ENCODE data around the gene PKM.
"Not testable (repeated sequence)": the region's sequence is repeated elsewhere in the genome, so short reads cannot be mapped to it uniquely, and the experiment has no call there.

PKM gene

DNA sequence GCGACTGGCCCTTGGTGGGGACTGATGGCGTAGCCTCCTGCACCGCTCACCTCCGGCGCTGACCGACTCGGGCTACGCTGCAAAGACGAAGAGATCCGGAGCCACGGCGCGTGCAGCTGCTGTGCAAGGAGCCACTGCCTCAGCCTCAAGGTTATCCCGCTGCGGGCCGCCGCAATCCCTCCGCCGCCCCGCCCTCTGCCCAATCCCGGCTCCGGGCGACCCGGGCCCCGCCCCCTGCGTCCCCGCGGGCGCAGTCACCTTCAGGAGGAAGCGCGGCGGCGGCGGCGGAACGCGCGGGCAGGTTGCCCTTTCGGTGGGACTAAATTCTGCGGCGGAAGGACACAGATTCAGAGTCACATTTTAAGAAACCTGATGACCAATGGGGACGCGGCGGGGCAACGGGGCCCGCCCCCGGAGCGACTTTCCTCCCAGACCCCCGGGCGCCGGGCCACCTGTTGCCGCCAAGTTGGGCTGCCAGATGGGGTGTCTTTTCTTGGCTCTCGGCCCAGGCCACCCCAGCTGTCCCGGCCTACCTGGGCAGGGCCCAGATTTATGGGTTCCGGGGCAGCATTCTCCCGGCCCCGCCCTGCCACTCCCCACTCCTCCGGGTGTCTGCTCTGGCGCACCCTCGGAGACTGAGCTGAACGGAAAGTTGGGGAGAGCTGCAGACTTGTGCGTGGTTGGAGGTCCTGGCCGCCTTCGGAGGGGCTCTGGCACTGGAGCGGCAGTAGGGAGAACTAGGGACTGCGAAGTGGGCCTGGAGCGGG is at the start of gene PKM:
PKM (minus strand) TSS at position 125 of the 767 bp plus-strand sequence. CDS start 12,093 bp downstream, outside the sequence.
- DNase-seq, result peak; percentile 95

DNA sequence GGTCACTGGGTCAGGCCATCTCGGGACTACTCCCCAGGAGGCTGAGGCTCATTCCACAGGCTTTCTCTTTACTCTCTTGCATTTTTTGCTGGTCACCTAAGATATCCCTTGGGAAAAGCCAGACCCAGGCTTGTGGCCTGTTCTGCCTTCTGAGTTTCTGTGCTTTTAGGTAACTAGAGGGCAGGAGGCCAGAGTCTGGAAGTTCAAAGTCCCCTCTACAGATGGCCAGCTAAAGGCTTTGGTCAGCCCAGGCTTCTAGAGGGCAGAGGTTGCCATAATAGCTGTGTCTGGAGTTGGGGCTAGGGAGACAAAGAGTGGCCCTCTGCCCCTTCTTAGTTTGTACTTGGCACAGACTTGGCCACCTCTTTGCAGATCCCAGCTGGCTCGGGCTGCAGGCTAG is 49.8 kb upstream of the PKM start:
- DNase-seq, result no peak

DNA sequence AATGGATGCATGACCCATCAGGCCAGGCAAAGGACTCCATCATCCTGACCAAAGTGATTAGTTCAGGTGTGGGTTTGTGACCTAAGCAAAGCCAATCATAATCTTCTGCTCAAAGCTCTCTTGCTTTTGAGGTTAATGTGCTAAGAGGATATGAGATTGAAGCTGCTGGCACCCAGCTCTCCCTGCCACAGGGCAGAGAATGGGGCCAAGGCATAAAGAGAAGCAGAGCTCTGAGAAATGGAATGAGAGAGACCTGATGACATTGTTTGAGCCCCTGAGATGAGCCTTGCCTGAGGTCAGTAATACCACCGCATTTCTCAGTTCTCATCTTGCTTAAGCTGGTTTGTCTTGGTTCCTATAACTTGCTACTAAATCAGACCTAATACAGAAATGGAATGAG is 47.7 kb upstream of the PKM start:
- DNase-seq, result no peak

DNA sequence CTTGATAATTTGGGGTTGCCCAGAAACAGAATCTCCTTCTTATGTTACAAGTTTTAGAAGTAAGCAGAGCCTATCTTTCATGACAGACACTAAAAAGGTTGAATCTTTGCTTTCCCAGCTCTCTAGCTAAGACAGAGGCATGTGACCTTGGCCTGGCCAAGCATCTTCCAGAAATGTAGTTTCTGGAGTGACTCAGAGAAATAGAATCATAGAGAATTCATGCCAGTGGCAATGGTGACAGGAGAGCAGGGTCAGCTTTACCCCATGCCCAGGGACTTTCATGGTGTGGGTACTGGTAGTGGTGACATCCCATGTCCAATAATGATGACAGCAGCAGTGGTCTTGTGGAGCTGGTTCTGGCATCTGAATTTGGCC is 45.3 kb upstream of the PKM start:
- no peak for DNase-seq

- DNase-seq, result not testable (repeated sequence)
Observed at GRCh38 chr15:72275635-72276325, 44.8 kb upstream of the PKM start.

- no peak for DNase-seq
Observed at GRCh38 chr15:72272997-72273352, 42.0 kb upstream of the PKM start.

DNA sequence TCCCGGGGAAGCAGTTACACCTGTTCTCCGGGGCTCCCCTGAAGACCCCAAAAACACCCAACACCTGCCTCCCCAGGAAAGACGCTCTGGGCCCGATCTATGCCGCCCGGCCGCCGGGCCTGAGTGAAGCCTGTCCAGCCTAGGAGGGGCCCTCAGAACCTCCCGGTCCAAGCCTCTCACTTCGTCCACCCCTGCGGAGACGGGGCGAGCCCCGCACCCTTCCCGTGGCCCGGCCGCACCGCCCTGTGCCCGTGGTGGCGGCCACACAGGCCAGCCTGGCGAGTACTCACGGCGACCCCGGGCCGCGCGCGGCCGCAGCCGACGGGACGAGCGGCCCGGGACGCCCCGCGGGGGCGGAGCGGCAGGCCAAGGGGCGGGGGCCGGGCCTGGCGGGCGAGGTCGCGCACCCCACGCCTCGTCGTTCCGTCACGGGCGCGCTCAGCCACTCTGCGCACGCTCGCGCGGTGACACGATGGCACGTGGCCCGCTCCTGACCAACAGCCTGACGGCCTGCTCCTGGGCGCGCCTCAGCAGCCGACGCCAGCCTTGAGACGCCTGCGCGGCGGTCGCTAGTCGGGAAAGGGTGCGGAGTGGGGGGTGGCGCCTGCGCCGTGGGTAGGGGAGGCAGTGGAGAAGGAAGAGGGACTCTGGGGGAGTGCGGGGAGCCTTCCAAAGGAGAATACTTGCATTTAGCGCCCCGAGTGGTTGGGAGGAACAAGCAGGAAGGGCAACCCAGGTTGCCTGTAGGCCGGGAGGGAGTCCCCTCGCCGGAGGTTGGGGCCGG is 41.4 kb upstream of the PKM start, which contains the start of gene PARP6:
PARP6 (minus strand) TSS at position 342 of the 784 bp plus-strand sequence. CDS start 5,077 bp downstream, outside the sequence.
- peak; percentile 98 for DNase-seq

GRCh38 chr15:72271895-72272212 is 40.9 kb upstream of the PKM start:
- DNase-seq, result no peak

DNA sequence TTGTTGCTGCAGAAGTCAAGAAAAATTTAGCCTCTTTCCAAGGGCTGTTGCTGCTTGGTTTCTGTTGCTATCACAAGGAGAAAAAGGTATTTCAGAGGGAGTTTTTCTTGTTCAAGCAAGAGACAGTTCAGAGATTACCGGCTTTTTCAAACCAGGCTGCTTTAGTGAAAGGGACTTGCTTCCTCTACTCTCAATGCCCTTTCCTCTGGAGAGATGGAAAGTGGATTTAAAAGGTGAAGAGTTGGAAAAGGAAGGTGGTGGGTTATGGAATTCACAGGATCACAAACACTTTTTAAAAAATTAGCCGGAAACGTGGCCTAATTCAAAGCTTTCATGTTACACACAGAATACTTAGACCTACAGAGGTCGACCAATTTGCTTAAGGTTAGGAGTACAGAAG is 40.2 kb upstream of the PKM start:
- no peak for DNase-seq

DNA sequence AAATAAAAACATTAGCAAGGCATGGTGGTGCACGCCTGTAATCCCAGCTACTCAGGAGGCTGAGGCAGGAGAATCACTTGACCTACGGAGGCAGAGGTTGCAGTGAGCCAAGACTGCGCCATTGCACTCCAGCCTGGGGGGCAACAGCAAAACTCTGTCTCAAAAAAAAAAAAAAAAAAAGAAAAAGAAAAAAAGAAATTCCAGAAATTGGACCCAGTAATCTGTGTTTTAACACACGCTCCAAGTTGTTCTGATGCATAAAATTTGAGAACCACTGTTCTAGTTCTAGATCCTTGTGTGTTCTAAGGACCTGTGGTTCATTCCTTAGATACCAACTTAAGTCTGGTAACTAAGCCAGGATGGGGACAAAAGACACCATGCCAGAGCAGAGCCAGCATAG is 38.7 kb upstream of the PKM start:
- DNase-seq, result no peak

- DNase-seq, result no peak
Observed at GRCh38 chr15:72265031-72265430, 34.0 kb upstream of the PKM start.

- no peak for DNase-seq
Observed at GRCh38 chr15:72252663-72253299, 21.8 kb upstream of the PKM start.

DNA sequence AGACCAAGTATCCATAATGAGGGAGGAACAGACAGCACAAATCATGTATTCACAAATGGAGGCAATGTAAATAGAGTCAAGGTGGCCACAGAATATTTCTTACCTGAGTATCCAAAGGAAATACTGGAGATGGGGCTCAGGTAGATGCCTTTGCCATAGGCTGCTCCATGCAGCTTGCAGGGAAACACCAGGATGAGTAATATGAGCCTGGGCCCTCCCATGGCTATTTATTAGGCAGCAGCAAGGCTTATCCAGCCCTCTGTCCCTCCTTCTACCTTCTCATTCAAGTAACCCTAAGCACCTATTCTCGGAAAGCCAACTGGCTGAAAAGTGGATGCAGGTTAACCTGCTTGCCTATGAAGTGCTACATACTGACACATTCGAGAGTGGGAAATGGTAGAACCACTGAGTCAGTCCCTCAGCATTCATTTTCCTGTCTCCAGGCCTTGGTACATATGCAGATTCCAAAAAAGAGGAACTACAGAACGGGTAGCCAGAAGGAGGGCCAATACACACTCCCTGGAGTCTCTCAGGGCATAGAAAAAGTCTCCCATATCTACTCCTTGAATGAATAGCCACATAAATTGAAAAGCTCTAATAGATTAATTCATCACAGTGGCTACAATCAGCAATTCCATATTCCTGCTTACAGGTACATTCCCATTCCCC is 18.3 kb upstream of the PKM start:
- DNase-seq, result no peak

GRCh38 chr15:72248514-72248913 is 17.5 kb upstream of the PKM start:
- DNase-seq, result no peak

DNA sequence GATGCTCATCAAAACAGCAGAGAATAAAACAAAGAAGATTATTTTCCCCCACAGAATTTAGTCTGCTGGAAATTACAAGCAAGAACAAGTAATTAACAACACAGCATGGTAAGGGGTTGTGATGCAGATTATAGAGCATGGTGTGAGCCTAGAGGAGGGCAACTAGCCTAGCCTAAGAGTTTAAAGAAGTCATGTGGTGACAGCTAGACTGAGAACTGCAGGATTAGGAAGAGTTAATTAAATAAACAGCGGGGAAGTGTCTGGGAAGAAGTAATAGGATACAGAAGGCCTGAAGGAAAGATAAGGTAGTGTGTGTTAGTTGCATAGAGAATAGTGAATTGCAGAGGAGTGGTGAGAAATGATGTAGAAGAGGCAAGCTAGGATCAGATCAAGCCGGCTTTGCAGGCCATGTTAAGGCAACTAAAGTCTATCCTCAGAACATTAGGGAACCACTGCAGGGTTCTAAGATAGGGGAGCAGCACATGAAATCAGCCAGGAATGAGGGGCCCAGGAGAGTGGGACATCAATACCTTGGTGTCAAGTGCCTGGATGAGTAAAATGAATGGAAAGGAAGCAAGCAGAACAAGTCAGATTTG is 11.9 kb upstream of the PKM start:
- DNase-seq, result no peak

GRCh38 chr15:72239652-72240051 is 8.7 kb upstream of the PKM start:
- DNase-seq, result no peak

DNA sequence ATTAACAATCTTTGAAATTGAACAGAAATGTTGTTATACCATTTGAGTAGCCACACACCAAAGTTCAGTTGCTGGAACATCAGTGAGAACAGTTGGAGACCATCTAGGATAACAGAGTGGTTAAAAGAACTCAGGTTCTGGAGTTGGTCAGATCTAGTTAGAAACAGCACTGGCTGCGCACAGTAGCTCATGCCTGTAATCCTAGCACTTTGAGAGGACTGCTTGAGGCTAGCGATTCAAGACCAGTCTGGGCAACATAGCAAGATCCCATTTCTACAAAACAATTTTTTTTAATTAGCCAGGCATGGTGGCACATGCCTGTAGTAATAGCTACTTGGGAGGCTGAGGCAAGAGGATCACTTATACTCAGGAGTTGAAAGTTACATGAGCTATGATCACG is 7.6 kb upstream of the PKM start:
- DNase-seq, result no peak

DNA sequence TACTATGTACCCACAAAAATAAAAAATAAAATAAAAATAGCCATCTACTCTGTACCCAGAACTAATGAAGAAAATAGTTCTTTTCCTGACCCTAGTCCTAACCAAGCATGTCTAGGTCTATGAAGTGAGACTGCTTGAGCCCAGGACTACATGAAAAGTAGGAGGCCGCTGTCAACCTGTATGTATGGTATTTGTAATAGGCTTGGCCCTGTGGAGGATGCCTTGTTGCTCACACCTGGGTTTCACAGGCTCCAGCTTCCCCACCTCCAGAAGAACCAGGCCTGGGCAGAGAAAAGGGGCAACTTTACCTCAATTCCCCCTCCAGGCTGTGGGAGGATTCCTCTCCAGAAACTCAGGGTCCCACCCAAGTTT is 6.8 kb upstream of the PKM start:
- DNase-seq, result no peak

DNA sequence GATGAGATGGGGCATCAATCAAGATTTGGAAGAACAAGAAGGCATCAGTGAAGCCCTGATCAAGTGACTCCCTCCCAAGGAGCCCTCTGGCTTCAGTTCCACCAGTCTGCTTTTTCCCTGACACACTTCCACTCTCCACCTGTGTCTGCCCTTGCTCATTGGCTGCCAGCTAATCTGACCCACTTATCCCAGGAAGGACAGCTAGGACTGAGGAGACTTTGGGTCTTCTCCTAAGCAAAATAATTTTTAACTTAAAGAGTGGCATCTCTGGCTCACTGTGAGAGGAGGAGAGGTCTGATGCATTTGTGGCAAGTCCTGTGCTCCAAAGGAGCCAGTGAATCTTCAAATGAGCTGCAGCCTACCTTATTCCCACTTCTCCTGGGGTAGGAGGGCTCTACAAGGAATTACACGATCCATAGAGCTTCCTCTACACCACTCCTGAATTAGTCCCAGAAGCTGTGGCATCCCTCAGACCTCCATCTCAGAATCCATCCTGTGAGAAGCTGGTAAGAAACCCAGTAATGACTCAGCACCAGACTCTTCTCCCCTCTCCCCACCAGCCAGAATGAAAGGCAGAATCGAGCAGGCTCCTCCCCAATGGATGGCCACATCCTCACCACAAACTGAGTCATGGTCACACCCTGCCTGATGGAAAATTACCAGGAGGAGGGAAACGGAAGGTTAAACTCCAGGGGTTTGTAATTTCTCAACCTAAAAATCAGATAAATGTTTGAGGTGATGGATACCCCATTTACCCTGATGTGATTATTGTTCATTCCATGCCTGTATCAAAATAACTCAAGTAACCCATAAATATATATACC is 6.3 kb upstream of the PKM start:
- peak; percentile 76 for DNase-seq

DNA sequence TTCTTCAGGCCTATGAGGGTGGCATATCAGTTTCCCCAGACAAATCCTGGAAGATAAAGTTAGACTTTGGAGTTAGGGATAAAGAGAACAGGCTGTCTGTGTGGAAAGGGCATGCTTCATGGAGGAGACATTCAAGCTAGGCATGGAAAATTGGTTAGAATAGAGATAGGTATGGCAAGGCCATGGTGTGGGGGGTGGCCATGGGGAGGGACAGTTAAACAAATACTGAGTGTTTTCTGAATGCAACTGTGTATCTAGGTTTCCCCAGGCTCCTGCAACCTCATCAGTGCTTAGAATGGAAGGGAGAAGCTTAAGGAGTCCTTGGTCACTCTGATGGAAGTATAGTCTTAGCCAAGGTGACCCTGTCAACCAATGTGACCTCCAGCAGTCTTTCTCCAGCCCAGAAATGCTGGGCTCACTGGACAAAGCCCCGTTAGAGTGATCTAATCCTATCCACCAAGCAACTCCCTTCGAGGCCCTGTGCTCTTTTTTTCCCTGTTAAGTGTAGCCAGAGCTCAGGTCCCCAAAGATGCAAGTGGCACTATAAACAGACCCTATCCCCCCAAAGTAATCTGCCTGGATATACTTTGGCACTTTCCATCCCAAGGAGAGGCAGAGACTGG is 5.5 kb upstream of the PKM start:
- no peak for DNase-seq

GRCh38 chr15:72235298-72235697 is 4.3 kb upstream of the PKM start:
- DNase-seq, result no peak

Measured in stimulated activated naive CD4-positive, alpha-beta T cell treated with Interleukin-2 at 50 U/mL for 16 hours (primary cell).